ENCODE results near the gene PRKG1. TPM values are rescaled to one million over a fixed set of nuclear protein-coding genes. Genes with fewer than 3 reads are reported as not detected.
"Not testable (repeated sequence)": the region's sequence is repeated elsewhere in the genome, so short reads cannot be mapped to it uniquely, and the experiment has no call there.

The PRKG1 gene
- total RNA-seq, 6 experiments from 2014 or later = 1.1 to 2.0 (median 1.3) TPM

- WGBS (ENCODE audit: insufficient coverage, low coverage, low lambda C conversion rate, missing lambda C conversion rate) = 44% methylated on average over 3 of the region's 3 CpGs
- no peak overlapping the region for H3K4me3 ChIP-seq
- intact Hi-C loops (cut with DNase I) = no loop called here
Observed at GRCh38 chr10:51445588-51445987, 371.3 kb downstream of the PRKG1 start.

GRCh38 chr10:51447119-51447518 is 372.8 kb downstream of the PRKG1 start:
- intact Hi-C loops (cut with DNase I) = no loop called here
- 42% methylated on average over 1 of the region's 1 CpG for WGBS (ENCODE audit: insufficient coverage, low coverage, low lambda C conversion rate, missing lambda C conversion rate)
- Histone ChIP-seq H3K4me3 (no peak overlapping the region), H3K9me3 (no peaks in the 10 kb centered on the region), H3K4me1 (no peaks in the 10 kb centered on the region), H3K27ac (no peak overlapping the region), H3K36me3 (no peaks in the 10 kb centered on the region), H3K27me3 (no peaks in the 10 kb centered on the region)
- ATAC-seq (no peak), DNase-seq (no peak)
- no peak for TF ChIP-seq CTCF (IDR thresholded peaks at IDR 0.05)
- no peak for TF ChIP-seq POLR2A (IDR thresholded peaks at IDR 0.05)

More at GRCh38 chr10:51445588-51445987, 371.3 kb downstream of the PRKG1 start:
- Histone ChIP-seq H3K9me3 (no peaks in the 10 kb centered on the region), H3K4me1 (no peaks in the 10 kb centered on the region), H3K36me3 (no peaks in the 10 kb centered on the region), H3K27ac (no peak overlapping the region), H3K27me3 (no peaks in the 10 kb centered on the region)
- TF ChIP-seq POLR2A (IDR thresholded peaks at IDR 0.05) = no peak
- DNase-seq (no peak), ATAC-seq (no peak)

GRCh38 chr10:51455762-51456161 is 381.5 kb downstream of the PRKG1 start:
- ATAC-seq; DNase-seq; H3K4me1 ChIP-seq; H3K4me3 ChIP-seq; H3K9me3 ChIP-seq; intact Hi-C loops (cut with DNase I); H3K27ac ChIP-seq; H3K36me3 ChIP-seq; H3K27me3 ChIP-seq: not testable (repeated sequence)
- 36% methylated on average over 3 of the region's 3 CpGs for WGBS (ENCODE audit: insufficient coverage, low coverage, low lambda C conversion rate, missing lambda C conversion rate)

GRCh38 chr10:51459476-51459875 is 385.2 kb downstream of the PRKG1 start:
- ATAC-seq (no peak), DNase-seq (no peak)
- no peaks in the 10 kb centered on the region for H3K27me3 ChIP-seq
- no peak overlapping the region for H3K4me3 ChIP-seq
- intact Hi-C loops (cut with DNase I) = no loop called here
- H3K27ac ChIP-seq = no peak overlapping the region
- H3K9me3 ChIP-seq = no peaks in the 10 kb centered on the region
- no peaks in the 10 kb centered on the region for H3K36me3 ChIP-seq
- H3K4me1 ChIP-seq = no peaks in the 10 kb centered on the region
- TF ChIP-seq CTCF (IDR thresholded peaks at IDR 0.05) (no peak), POLR2A (IDR thresholded peaks at IDR 0.05) (no peak)
- WGBS (ENCODE audit: insufficient coverage, low coverage, low lambda C conversion rate, missing lambda C conversion rate) = 23% methylated on average over 1 of the region's 1 CpG

GRCh38 chr10:51462076-51462779 is 387.9 kb downstream of the PRKG1 start:
- H3K27ac ChIP-seq = no peak overlapping the region
- TF ChIP-seq POLR2A (IDR thresholded peaks at IDR 0.05) (no peak), CTCF (IDR thresholded peaks at IDR 0.05) (no peak)
- intact Hi-C loops (cut with DNase I) = no loop called here
- no peaks in the 10 kb centered on the region for H3K27me3 ChIP-seq
- ATAC-seq (no peak), DNase-seq (no peak)
- H3K36me3 ChIP-seq = no peaks in the 10 kb centered on the region
- 36% methylated on average over 3 of the region's 3 CpGs for WGBS (ENCODE audit: insufficient coverage, low coverage, low lambda C conversion rate, missing lambda C conversion rate)
- H3K4me3 ChIP-seq = no peak overlapping the region
- H3K4me1 ChIP-seq = no peaks in the 10 kb centered on the region
- no peaks in the 10 kb centered on the region for H3K9me3 ChIP-seq
